Epithelial cell of proximal tubule (primary cell): ENCODE data around the gene LRRC36. TPM values are rescaled to one million over a fixed set of nuclear protein-coding genes. Genes with fewer than 3 reads are reported as not detected.
"Not testable (repeated sequence)": the region's sequence is repeated elsewhere in the genome, so short reads cannot be mapped to it uniquely, and the experiment has no call there.

Source experiments
- DNase-seq: peaks from one replicate; pipeline ENCODE4 v3.0.0-alpha.2; 2011; ENCODE audit warnings: low read depth
- H3K4me3 ChIP-seq: 2 replicates; pipeline ENCODE4 v1.5.1; 2011; ENCODE audit warnings: low read depth, mild to moderate bottlenecking, low read length
- CTCF ChIP-seq: conservative IDR thresholded peaks from 2 replicates; pipeline ENCODE4 v1.5.1; 2012; ENCODE audit warnings: low read depth, mild to moderate bottlenecking, low read length
- total RNA-seq: library from RNA; depleted of rRNA; stranded (reverse); fragments of >200 nt; gene quantifications from 2 replicates; pipeline ENCODE4 v1.2.3, GENCODE V29; 2015

LRRC36 gene
- total RNA-seq, 1 donor from 2014 or later: 0.52 TPM

GRCh38 chr16:67361038-67361437 lies 34.4 kb downstream of the LRRC36 start:
- no peak for DNase-seq
- no peak overlapping the region for H3K4me3 ChIP-seq
- no peak for TF ChIP-seq CTCF

DNA sequence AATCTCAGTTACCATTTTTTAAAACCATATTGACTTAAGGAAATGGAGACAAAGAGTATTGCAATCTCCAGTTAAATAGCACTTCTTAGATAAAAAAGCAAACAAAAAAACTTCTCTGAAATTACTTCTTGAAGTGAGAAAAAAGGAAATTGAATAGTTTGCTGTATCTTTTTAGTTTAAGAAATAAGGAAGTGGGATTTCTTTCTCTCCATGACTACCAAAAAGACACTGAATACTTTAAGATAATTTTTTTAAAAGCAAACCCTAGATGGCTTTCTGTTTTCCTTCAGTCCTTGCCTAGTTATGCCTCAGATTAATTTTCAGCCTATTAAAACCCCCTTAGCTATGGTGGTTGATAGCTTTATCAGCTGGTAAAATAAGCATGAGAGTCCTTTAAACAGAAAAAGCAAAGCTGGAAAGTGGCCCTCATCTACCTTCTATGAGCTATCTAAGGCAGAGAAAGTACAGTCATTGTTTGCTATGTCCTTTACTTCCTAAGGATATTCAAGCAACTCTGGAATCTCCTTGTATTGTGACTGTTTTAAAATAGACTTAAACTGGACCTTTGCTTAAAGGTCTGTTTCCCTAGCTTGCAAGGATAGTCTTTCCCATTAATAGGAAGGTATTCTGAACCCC lies 38.1 kb downstream of the LRRC36 start:
- no peak for DNase-seq
- TF ChIP-seq CTCF: no peak
- H3K4me3 ChIP-seq: no peak overlapping the region

GRCh38 chr16:67370661-67371060 lies 44.0 kb downstream of the LRRC36 start:
- TF ChIP-seq CTCF: no peak
- no peak for DNase-seq

DNA sequence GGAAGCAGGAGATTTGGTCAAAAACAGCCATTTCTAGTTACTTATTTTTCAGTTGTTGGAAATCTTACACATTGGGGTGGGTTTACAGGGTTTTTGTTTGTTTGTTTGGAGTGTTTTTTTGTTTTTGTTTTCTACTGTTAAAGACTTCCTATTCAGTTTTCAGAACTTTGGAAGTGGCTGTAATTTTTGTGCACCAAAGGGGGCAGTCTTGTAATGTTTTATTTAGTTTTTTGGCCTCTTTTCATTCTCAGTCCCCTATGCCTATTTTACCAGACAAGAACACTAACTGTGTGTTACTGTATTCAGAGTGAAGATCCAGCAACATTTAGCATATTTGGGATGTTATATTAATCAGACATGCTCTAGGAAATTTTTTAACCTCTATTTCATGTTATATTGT lies 46.0 kb downstream of the LRRC36 start:
- H3K4me3 ChIP-seq: no peak overlapping the region
- peak; percentile 45 for TF ChIP-seq CTCF
- DNase-seq: no peak

More at GRCh38 chr16:67370661-67371060, 44.0 kb downstream of the LRRC36 start:
- H3K4me3 ChIP-seq: no peak overlapping the region

DNA sequence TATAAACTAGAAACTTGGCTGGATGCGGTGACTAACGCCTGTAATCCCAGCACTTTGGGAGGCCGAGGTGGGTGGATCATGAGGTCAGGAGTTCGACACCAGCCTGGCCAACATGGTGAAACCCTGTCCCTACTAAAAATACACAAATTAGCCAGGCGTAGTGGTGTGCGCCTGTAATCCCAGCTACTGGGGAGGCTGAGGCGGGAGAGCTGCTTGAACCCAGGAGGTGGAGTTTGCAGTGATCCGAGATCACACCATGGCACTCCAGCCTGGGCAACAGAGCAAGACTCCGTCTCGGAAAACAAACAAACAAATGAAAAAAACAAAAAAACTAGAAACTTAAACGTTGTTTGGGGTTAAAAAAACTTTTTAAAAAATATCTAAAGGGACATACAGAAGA lies 49.4 kb downstream of the LRRC36 start:
- not testable (repeated sequence) for H3K4me3 ChIP-seq, DNase-seq

- TF ChIP-seq CTCF: no peak
- no peak for DNase-seq
These were observed 52.0 kb downstream of the LRRC36 start for GRCh38 chr16:67378642-67379041.

GRCh38 chr16:67383284-67383683 lies 56.7 kb downstream of the LRRC36 start:
- no peak overlapping the region for H3K4me3 ChIP-seq
- TF ChIP-seq CTCF: no peak
- no peak for DNase-seq

More at GRCh38 chr16:67378642-67379041, 52.0 kb downstream of the LRRC36 start:
- H3K4me3 ChIP-seq: no peak overlapping the region
